Fibroblast of lung (primary cell): ENCODE results near the gene HPSE2.

ENCODE experiments used
- CTCF ChIP-seq, 2 donors: IDR thresholded peaks in 1 of 2; conservative IDR thresholded peaks in 1 of 2; 1 replicate in 1 of 2; 2 replicates in 1 of 2; pipeline ENCODE4 v1.5.1; 2011 to 2012; ENCODE audit warnings: low read length in 2 of 2, control low read depth in 1 of 2, inconsistent platforms in 1 of 2, low read depth in 1 of 2, mild to moderate bottlenecking in 1 of 2
- EZH2 ChIP-seq: IDR thresholded peaks from 2 replicates; pipeline ENCODE4 v1.5.1; 2012; ENCODE audit warnings: low read length, control low read depth, mild to moderate bottlenecking; ENCODE audit errors: missing control alignments

GRCh38 chr10:98881789-98882188 is 353.9 kb downstream of the HPSE2 start:
- TF ChIP-seq CTCF (conservative IDR thresholded peaks at IDR 0.05 in 1 of 2, IDR thresholded peaks at IDR 0.05 in 1 of 2; ENCODE audit: low read depth in 1 of 2, low read length in 2 of 2) (no peak), EZH2 (no peak)
